GM12801 (cell line): ENCODE measurements around the gene STX18.

ENCODE experiments used
- CTCF ChIP-seq: IDR thresholded peaks from one replicate; pipeline ENCODE4 v1.5.1; 2011; ENCODE audit warnings: control low read depth; ENCODE audit not compliant: insufficient read length; ENCODE audit errors: extremely low read depth

Gene STX18

DNA sequence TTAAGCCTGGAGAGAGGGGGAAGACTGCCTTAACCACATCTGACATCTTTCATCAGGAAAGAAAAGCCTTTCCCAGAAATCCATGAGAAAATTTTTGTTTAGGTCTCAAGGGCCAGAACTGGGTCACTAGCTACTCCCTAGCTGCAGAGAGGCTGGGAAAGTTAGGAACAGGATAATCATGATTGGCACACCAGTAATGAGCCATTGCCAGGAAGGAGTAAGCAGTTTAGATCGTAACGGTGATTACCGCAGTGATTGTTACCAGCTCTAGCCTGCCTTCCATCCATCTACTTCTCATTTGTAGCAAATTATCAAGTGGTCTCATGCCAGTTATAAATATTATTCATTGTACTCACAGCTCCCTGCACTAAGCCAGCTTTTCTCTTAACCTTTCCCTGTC is 22.7 kb upstream of the STX18 start:
- no peak for TF ChIP-seq CTCF

- TF ChIP-seq CTCF = no peak
These were observed 18.8 kb upstream of the STX18 start for GRCh38 chr4:4560642-4561041.

GRCh38 chr4:4560136-4560535 is 18.3 kb upstream of the STX18 start:
- no peak for TF ChIP-seq CTCF

DNA sequence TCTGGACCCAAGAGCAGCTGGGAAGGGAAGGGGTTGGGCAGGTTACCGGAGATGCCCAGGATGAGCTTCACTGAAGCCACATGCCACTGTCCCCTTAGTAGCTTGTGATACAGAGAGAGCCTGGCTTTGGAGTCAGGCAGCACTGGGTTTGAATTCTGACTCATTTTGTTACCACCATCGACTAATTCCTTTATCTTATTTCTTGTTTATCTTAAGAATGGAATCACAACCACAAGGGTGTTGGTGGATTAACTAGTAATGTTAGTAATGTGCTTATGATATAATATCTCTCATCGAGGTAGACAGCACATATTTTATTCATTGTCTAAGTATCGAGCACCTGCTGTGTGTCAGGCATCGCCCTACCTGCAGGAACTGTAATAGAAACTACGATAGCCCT is 17.7 kb upstream of the STX18 start:
- TF ChIP-seq CTCF = no peak

DNA sequence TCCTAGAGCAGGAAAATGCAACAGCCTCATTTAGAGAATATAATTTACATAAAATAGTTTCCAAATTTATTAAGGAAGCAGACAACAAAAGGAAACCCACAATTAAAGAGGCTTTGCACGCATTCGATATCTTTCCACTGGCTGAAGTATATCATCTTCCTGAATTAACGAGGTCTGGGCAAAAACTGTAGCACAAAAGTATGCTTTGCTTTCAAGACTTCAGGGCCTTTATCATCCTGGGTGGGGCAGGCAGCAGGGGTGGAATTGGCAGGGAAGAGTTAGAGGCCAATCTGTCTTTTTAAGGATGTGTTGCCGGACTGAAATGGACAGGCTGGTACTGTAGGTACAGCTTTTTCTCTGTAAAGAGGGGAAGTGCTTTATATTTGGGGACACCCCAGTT is 17.0 kb upstream of the STX18 start:
- no peak for TF ChIP-seq CTCF

- no peak for TF ChIP-seq CTCF
These were observed 14.1 kb upstream of the STX18 start for GRCh38 chr4:4555916-4556315.

DNA sequence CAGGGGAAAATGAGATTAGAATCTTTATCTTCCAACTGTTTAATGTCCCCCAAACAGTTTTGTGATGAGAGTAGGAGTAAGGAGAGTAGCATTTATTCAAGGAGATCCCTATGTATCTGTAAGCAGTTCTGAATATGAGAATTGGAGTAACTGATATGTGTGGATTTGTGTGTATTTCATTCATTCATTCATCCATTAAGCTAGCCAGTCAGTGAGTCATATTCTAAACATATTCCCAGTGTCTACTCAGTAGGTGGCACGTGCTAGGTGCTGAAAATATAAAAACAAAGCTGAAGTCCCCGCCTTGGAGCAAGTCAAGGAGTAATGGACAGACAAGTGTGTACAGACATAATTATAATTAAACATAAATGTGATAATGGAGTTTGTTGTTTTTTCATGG is 12.4 kb upstream of the STX18 start:
- TF ChIP-seq CTCF = no peak

DNA sequence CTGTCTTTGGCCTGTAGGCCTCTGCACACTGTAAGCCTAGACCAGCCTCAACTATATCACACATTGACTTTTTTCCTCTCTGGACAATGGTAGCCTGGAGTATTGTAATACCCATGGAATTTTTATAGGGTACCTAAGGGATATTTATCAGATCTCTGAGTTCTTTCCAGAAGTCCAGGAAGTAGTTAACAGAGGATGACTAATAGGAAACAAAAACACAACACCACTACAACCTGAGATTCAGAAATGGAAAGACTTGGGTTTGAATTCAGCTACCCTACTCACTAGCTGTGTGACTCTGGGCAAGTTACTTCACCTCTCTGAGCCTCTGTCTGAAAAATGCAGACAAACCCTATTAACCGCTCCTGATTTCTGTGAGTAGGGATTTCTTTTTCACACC is 7.7 kb upstream of the STX18 start:
- no peak for TF ChIP-seq CTCF
